Measurements from ENCODE around the gene PIEZO2.
A peak's percentile ranks its signal among the peaks of the same experiment; 100 is the strongest.

PIEZO2 gene

DNA sequence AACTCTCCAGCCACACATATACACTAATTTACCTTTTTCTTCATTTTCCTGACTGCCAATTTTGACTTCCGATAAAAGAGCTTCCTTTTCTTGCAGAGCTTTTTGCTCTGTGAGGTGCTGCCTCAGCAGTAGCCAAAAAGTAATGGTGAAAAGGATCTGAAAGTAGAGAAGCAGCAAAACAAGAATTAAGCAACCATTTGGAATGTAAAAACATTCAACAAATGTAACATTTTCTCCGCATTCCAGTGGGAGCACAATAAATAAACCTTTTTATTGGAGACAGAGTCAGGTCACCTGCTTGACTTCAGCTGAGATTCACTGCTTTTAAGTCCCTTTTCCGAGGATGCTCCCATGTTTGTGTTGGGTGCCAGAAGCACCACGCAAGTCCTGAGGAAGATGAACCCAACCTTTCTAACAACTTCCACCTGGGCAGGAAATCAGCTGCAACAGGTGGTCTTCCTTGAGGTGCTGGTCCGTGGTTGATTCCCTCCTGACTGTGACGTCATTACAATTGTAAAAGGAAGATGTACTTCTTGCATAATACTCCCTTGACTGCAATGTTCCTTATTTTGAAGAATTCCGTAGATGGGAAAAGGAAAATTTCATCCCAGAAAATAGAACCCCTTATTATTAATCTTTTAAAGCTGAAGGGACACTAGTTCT, 358.1 kb downstream of the PIEZO2 start:
- no peak for DNase-seq (ENCODE audit: low spot score)

DNA sequence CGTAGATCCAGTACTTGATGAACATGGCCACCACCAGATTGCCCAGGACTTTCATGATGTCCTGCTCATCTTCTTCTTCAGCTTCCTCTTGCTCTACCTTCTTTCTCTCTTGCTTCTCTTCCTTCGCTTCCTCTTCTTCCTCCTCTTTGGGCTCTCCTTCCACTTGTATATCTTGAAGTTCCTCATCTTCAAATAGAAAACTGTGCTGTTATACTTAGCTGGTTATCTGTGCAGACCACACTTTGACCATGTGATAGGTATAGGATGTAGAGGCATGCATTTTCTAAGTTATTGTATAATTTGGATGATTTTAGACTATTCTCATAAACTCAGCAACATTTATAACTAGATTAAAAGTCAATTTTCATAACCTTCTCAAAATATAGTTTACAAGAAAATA, 360.2 kb downstream of the PIEZO2 start:
- DNase-seq (ENCODE audit: low spot score): no peak

DNA sequence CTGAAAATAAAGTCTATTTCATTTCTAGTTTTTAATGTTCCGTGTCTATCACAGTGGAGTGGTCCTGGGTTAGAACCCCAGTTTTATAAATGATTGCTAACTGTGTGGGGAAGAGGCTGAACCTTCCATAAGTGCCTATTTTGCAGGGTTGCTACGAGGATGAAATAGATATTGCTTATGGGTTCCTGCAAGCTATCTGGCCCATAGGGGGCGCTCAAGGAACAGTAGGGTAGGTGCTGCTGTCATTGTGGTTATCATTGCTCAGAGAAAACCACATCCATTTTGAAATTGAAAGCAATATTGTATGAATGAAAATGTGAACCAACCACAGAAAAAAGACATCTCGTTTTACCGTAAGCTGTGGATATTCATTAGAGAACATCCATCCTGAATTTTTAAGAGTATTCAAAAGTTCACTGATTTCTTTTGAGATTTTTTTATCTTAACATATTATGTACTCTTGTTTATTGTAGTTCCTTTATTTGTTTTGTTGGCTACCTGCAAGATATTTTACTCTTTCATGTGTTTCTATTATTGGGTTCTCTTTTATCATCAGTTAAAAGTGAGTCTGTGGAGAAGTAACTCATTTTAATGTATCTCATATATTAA, 362.0 kb downstream of the PIEZO2 start:
- DNase-seq (ENCODE audit: low spot score): peak; percentile 73

DNA sequence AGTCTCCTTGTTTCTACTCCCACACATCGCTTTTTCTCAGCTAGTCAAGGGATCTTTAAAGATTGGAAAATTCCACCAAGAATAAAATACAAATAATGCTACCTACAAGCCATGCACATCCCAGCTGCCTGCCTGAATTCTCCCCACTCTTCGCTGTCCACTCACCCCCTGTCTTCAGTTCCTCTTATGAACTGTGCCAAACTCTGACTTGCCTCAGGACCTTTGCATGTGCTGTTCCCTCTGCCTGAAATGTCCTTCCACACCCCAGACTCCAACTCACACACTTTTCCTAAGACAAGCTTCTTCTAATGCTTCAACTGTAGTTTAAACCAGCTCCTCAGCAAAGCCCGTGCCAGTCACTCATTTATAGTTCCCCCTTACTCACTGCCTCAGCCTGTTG, 363.6 kb downstream of the PIEZO2 start:
- DNase-seq (ENCODE audit: low spot score): no peak

DNA sequence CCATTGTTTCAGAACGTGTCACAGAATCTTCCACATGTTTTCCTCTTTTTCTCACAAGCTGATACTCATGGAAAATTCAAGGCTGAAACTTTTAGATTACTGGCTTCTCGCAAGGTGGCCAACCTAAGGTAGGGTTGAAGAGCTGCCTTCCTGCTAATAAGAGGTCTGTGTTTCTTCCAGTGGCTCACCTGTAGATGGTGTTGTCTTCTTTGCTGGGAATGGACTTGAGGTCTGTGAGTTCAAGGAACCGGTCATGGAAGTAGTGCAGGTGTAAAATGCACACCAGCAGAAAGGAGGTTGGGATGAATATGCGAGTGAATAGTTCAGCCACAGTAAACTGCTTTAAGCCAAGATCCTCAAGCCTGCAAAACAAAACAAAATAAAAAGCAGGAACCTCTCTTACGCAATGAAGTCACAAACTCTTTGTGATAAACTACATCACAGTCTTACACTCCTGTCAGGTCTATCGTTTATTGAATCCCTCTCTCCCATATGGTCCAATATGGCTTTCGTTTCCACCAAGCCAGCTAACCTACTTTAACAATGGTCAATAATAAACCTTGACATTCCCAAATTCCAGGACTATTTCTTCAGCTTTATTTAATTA, 364.7 kb downstream of the PIEZO2 start:
- DNase-seq (ENCODE audit: low spot score): no peak

DNA sequence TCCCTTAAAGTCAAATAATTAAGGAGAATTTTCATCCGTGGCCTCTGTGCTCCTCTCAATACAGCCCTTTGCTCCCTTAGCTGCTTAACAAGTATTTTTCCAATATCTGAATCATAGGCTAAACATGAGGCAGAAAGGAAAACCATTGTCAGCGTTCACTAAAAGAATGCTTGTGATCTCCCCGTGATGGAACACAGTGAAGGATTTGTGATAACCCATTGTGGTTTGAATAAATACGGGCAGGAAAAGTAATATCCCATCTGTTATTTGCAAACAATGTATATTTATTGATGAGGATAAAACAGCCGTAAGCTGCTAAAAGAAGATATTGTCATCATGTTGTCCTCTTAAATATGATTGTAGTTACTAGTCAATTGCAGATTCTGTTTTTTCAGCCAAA, 365.4 kb downstream of the PIEZO2 start:
- DNase-seq (ENCODE audit: low spot score): no peak

DNA sequence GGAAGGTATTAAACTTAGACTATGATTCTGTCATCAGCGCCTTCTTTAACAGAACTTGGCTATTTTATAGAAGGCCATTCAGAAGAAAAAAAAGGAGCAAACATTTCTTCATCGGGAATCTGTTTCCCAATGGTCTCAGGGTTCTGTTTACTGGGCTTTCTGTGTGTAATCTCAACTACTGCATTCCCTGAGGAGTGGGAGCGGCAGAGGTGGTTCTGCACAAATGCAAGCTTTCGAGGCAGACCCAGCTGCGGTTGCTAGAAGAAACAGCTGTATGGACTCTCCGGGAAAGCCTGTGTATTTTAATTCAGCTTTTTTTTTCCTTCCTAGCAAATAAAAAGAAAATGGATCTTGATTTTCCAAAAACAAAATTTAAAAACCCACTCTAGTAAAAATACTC, 372.9 kb downstream of the PIEZO2 start:
- no peak for DNase-seq (ENCODE audit: low spot score)

DNA sequence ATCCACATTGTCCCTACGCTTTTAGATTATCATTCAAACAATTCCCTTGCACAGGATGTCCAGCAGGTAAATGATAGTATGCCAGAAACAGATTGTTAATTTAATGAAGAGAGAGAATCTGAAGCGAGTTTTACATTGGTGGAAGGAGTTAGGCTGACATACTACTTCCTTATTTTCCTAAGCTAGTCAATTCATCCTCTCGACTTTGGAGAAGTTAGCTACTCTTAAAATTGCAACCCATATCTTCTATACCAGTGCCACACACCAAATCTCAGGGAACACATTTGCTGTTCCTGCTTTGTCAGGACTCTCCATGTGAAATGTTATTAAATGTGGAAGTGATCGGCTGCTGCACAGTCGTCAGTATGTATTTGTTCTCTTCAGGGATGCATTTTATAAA, 374.3 kb downstream of the PIEZO2 start:
- no peak for DNase-seq (ENCODE audit: low spot score)

DNA sequence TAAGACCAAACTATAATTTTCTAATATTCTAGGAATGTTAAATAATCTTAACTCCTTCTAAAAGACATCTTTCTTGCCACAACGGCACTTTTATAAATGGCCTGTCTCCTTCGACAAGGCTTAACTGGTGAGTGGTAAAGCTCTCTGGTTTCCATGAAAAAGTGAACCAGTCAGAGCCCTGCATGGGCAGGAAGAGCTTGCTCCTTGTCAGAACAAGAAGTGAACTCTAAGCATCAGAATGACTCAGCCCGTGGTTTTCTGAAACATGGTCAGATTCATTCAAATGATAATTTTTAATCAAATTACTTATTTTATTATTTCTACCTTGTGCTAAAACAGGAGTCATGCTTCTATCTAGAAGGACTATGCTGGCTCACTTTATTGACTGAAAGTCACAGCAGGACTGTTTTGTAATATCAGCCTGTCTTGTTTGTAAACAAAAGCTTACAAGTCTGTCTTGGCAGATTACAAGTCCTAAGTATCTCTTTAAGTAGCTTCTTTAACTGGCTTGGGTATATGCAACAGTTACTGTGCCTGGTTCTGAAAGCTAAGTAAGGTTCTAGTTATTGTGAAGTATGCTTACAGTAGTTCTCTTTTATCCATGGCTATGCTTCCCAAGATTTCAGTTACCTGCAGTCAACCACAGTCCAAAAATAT, 378.2 kb downstream of the PIEZO2 start:
- DNase-seq (ENCODE audit: low spot score): no peak

DNA sequence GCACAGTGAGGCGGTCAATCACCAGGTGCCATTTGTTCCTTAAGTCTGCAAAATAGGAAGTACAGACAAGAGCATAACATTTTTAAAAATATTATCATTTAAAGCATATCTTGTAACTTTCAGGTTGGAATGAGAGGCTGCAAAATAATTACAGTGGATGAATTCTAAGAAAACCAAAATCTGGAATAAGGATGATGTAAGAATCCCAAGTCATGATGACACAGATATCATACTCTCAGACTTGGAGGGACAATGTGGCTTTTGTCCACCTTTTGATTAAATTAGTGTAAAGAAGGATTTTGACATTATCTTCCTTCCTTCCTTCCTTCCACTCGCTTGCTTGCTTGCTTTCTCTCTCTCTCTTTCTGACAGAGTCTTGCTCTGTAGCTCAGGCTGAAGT, 379.1 kb downstream of the PIEZO2 start:
- no peak for DNase-seq (ENCODE audit: low spot score)

DNA sequence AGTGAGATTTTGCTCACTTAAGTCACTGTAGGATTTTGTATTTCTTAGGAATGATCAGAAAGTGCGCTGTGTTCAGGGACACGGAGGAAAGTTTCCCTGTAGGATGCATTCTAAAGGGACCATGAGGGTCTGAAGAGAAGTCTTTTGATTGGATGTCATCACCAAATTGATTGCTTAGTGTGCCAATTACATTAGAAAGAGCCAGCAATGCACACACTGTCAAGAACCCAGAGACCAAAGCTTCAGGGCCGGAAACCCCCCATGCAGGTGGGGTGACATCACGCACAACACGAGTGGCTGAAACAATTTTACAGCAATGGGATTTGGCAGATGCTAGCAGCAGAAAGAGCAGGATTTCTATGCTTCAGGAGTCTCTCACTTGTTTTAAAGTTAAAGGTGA, 381.1 kb downstream of the PIEZO2 start:
- no peak for DNase-seq (ENCODE audit: low spot score)

DNA sequence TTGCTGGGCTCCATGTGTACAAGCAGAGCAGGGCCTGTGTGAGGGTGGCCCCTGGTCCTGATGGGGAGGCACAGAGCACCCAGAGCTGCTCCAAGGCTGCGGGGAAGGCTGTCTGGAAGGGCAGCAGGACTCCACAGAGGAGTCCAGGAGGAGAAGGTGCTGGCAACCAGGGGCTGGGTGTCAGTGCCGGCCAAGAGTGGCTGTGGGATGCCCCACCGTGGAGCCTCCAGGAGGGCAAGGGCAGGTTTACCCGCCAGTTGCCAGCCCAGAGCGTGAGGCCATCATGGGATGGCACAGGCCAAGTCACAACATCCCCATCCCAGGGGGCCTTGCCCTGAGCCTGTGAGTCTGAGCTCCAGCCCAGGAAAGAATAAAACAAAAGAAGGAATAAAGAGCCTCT, 381.7 kb downstream of the PIEZO2 start:
- no peak for DNase-seq (ENCODE audit: low spot score)

DNA sequence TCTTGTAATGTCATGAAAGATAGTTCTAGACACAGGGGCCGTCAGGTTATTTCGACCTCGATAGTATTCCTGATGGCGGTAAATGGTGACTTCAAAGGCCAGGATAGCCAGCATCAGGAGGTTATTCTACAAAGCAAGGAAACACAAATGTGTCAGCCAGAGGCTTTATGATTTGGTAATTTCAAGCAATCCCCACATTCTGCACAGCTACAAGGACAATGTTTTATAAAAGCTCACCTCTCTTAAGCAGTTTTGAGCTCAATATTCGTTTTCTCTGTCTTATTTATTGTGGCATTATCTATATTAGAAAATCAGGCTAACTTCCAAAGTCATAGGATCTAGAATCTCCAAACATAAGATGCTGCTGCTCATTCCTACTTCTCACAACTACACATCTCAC, 388.4 kb downstream of the PIEZO2 start:
- no peak for DNase-seq (ENCODE audit: low spot score)

DNA sequence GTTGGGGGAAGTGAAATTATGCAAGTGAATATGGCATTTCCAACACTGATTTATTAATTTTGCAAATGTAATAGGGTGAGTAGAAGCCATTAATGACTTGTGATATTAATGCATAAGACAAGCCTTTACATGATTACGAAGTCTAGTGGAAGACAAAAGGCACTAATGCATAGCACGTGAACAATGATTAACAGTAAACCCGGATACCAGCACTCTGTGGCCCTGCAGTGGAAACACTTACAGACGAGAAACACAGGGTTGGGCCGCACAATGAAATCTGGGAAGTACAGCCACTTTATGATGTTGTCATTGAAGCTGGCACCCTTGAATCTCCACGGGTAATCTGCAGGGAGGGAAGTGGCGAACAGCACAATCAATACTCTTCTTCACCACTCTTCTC, 390.1 kb downstream of the PIEZO2 start:
- DNase-seq (ENCODE audit: low spot score): no peak

DNA sequence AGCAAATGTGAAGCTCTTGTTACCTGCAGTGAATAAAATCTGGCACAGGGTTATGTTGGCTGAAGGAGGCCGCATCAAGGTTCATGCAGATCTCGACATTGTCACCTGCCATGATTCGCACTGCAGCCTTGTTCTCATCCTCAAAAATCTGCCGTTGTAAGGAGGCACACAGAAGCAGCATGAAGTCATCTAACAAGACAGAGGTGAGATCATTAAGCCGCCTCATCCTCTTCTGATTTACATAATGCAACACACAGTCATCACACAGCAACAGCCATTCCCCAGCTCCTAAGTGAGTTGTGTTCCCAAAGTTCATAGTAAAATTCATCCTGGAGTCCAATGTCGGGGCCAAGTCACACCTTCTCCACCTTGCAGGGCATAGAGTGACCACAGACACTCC, 391.4 kb downstream of the PIEZO2 start:
- DNase-seq (ENCODE audit: low spot score): no peak

DNA sequence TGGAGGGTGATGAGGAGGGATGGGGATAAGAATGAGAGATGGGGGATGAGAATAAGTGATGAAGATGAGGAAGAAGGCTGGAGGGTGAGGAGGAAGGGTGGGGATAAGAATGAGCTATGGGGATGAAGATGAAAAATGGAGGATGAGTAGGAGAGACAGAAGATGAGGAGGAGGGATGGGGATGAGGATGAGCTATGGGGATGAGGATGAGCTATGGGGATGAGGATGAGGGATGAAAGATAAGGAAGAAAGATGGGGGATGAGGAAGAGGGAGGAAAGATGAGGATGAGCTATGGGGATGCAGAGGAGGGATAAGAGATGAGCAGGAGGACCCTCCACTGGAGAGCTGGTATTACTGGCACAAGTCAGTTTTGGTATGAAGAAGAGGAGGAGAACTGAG, 392.0 kb downstream of the PIEZO2 start:
- DNase-seq (ENCODE audit: low spot score): no peak

DNA sequence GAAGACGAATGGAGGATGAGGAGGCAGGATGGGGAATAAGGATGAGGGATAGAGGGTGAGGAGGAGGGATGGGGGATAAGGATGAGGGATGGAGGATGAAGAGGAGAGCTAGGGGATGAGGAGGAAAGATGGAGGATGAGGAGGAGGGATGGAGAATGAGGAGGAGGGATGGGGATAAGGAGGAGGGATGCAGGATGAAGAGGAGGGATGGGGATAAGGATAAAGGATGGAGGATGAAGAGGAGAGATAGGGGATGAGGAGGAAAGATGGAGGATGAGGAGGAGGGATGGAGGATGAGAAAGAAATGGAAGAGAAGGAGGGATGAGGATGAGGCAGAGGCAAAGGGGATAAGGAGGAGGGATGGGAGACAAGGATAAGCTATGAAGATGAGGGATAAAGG, 393.5 kb downstream of the PIEZO2 start:
- DNase-seq (ENCODE audit: low spot score): no peak

DNA sequence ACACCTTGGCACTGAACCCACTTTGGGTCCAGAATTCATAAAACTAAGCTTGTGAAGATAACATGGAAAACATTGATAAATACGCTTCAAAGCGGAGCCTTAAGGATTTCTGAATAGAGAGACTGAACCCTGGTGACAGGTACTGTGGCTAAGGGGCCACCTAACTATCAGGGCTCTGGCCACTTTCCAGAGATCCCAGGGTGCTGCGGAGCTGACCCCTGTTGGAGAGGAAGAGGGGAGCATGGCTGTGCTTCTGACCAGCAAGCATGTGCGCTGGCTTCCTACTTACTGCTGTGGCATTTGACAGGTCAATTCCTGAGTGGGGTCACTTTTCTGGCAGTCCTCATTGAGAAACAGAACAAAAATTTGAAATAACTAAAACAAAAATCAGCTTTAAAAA, 395.2 kb downstream of the PIEZO2 start:
- DNase-seq (ENCODE audit: low spot score): no peak

DNA sequence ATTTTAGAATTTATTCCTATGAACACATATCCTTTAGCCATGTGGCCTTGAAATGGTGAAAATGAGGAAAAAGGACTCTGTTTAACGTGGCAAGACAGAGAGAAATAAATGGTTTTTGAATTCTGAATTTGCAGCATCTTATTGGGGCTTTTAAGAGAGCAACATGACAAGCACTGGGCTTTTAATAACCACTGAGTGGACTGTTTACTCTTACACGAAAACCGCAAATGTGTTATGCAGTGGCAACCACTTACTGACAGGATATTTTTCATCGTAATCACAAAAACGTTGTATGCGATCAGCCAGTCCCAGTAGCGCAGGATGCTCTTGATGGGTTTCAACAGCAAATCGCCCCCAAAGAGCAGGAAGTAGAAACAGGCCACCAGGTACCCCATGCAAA, 397.0 kb downstream of the PIEZO2 start:
- DNase-seq (ENCODE audit: low spot score): no peak

DNA sequence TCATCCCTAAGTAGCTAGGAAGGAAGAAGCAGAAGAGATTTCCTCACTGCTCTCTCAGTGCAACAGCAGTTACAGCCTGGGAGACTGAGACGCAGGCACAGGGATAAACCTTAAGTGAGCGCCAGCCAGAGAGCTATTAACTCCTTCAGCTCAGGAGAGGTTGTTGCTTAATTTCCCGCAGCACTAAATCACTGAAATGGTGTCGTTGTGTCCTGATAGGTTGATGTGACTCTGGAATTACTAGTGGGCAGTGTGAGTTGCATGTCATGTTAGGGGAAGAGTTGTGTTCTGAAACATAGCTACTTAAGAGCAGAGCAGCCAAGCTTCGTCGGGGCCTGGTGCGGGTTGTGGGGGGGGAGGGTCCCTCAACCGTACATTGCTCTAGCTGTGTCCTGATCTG, 397.7 kb downstream of the PIEZO2 start:
- DNase-seq (ENCODE audit: low spot score): no peak

DNA sequence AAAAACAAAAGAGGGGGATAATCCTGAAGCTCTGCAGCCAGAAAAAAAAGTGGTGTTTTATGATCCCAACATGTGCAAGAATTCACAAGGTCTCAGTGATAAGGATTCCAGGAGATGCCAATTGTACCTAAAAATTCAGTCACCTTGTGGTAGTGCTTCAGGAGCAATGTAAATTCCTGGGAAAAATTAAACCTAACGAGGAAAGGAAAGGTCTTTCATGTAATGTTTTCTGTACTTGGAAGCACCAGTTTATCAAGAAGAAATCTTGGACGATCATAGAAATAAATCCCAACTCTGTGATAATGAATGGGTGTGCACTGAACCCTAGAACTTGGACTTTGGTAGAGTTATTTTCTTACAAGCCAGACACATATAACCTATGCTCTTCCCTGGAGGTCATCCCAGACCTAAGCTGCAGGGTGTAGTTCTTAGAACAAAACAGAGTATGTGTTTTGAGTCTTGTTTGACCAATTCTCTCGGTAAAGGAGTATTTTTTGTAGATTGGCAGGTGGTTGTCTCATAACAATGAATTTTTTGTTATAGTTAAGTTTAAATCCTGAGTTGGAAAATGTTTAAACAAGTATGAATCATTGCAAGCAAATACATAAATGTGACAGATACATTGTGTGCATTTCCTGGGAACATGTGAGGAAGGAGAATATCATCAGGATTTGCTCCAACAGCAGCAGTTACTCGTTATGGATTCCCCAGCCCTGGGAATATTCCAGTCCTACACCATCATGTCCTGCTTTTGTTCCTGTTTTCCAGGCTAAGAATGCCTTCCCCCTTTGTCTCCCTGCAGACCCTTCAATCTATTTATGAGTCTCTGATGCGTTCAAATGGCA, 399.0 kb downstream of the PIEZO2 start:
- DNase-seq (ENCODE audit: low spot score): no peak

DNA sequence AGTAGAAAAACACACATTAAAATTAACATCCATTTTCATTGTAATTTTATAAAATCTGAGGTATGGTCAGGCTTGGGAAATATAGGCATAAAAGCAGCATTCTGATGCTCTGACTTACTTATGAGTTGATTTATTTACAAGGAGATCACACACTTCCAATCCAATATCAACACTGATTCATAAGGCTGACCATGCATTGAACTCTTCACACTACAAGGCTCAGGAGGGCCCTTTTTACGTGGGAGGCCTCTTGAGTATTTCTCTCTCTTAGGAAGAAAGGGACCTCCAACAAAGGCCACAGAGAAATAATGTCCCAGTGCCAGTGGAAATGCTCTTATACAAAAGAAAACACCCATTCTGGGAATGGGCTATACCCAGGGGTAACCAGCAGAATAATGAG, 400.7 kb downstream of the PIEZO2 start:
- no peak for DNase-seq (ENCODE audit: low spot score)

DNA sequence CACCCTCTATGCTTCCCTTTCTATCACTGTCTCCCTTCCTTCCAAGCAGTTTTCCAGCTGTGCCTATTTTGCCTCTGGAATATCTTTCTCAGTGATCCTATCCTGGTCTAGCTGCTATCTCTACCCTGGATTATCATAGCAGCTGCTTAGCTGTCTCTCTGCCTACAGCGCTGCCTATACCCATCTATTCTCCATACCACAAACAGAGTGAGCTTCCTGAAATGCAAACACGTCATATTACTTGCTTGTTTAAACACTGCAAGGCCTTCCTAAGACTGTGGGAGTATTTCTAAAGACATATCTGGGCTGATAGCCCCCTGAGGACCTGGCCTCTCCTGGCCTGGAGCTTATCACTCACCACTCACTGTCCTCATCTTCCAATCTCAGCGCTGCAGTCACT, 403.4 kb downstream of the PIEZO2 start:
- no peak for DNase-seq (ENCODE audit: low spot score)
